A549 (cell line): ENCODE results near the gene COX14. TPM values are rescaled to one million over a fixed set of nuclear protein-coding genes. Genes with fewer than 3 reads are reported as not detected.

ENCODE experiments used
- ATAC-seq, 2 experiments: fragments of 200-7000 bp in 1 of 2; fragments of >200 bp in 1 of 2; cut with Nextera tagmentation in 1 of 2; cut with Tn5 transposase in 1 of 2; 3 replicates each; pipeline versions ENCODE4 v1.8.0 to v1.9.1; 2018 to 2020; ENCODE audit warnings: mild to moderate bottlenecking in 1 of 2, moderate library complexity in 1 of 2
- CTCF ChIA-PET: fragments of 300-600 bp; sonication (Branson Sonifier 250); formaldehyde crosslinking; extraction: SDS; loops from one replicate; lab custom pipeline; 2021; ENCODE audit warnings: antibody characterized with exemption, inconsistent platforms; lab: Yijun Ruan, JAX
- POLR2A ChIA-PET: fragments of 350-600 bp; formaldehyde crosslinking; extraction: SDS; loops from one replicate; lab custom pipeline; 2021; ENCODE audit warnings: antibody characterized with exemption, inconsistent platforms; lab: Yijun Ruan, JAX
- DNase-seq, 2 experiments: peaks; one replicate each; pipeline versions ENCODE4 v3.0.0 to v3.0.0-alpha.2; 2011 to 2016; ENCODE audit warnings: low read depth in 1 of 2, low spot score in 1 of 2
- FAIRE-seq: peaks from 2 replicates; lab custom pipeline; 2011; peaks lifted over from hg19 to GRCh38; lab: Jason Lieb, UNC
- H3K27ac ChIP-seq, 2 experiments: fragments of >200 bp; sonication (Bioruptor Twin); formaldehyde crosslinking; 3 replicates each; pipeline ENCODE4 v1.5.1; 2016 to 2017
- H3K4me1 ChIP-seq: fragments of >200 bp; sonication (Bioruptor Twin); formaldehyde crosslinking; 3 replicates; pipeline ENCODE4 v1.6.1; 2016
- H3K4me2 ChIP-seq: fragments of >200 bp; sonication (Bioruptor Twin); formaldehyde crosslinking; 3 replicates; pipeline ENCODE4 v1.6.1; 2016
- H3K4me3 ChIP-seq: fragments of >200 bp; sonication (Bioruptor Twin); formaldehyde crosslinking; 3 replicates; pipeline ENCODE4 v1.5.1; 2016
- H3K9me3 ChIP-seq: fragments of >200 bp; sonication (Bioruptor Twin); formaldehyde crosslinking; 3 replicates; pipeline ENCODE4 v1.6.1; 2016
- BHLHE40 ChIP-seq: IDR thresholded peaks from 2 replicates; pipeline ENCODE4 v1.6.1; 2012; ENCODE audit warnings: low read depth, low read length, inconsistent platforms
- CBX2 ChIP-seq: fragments of 200-600 bp; sonication (generic); IDR thresholded peaks from 2 replicates; pipeline ENCODE4 v1.6.1; 2016; ENCODE audit warnings: low read depth, mild to moderate bottlenecking, borderline replicate concordance
- CBX8 ChIP-seq: fragments of 200-600 bp; sonication (generic); IDR thresholded peaks from 2 replicates; pipeline ENCODE4 v1.6.1; 2016
- CHD4 ChIP-seq: fragments of 200-600 bp; sonication (generic); IDR thresholded peaks from 2 replicates; pipeline ENCODE4 v1.6.1; 2016; ENCODE audit warnings: antibody characterized with exemption, mild to moderate bottlenecking, borderline replicate concordance
- ELK1 ChIP-seq: fragments of 150-350 bp; IDR thresholded peaks from 2 replicates; pipeline ENCODE4 v1.6.1; 2014; ENCODE audit warnings: low read depth, mild to moderate bottlenecking, low read length
- ESRRA ChIP-seq: fragments of 150-350 bp; IDR thresholded peaks from 2 replicates; pipeline ENCODE4 v1.6.1; 2014; ENCODE audit warnings: mild to moderate bottlenecking, low read length, borderline replicate concordance
- HEYL ChIP-seq: fragments of 250-450 bp; sonication (Bioruptor Pico); IDR thresholded peaks from 2 replicates; pipeline ENCODE4 v1.8.0; 2021; ENCODE audit warnings: mild to moderate bottlenecking, moderate library complexity
- HOXB13 ChIP-seq: fragments of 250-450 bp; sonication (Bioruptor Pico); IDR thresholded peaks from 2 replicates; pipeline ENCODE4 v1.5.0; 2020; ENCODE audit warnings: low read depth, mild to moderate bottlenecking, moderate library complexity
- HOXB5 ChIP-seq: fragments of 250-450 bp; sonication (Bioruptor Pico); IDR thresholded peaks from 2 replicates; pipeline ENCODE4 v1.5.0; 2020; ENCODE audit warnings: mild to moderate bottlenecking, moderate library complexity
- MAZ ChIP-seq: fragments of 150-350 bp; IDR thresholded peaks from 2 replicates; pipeline ENCODE4 v1.6.1; 2014; ENCODE audit warnings: antibody characterized with exemption, low read depth, low read length, borderline replicate concordance
- NPAS2 ChIP-seq: fragments of 250-450 bp; sonication (Bioruptor Pico); IDR thresholded peaks from 2 replicates; pipeline ENCODE4 v1.8.0; 2022; ENCODE audit warnings: mild to moderate bottlenecking, moderate library complexity, borderline replicate concordance
- NR3C1 ChIP-seq: fragments of >200 bp; sonication (Bioruptor Twin); formaldehyde crosslinking; IDR thresholded peaks from 3 replicates; pipeline ENCODE4 v1.6.1; 2017
- POLR2AphosphoS2 ChIP-seq: conservative IDR thresholded peaks from 2 replicates; pipeline ENCODE4 v1.6.1; 2012; ENCODE audit warnings: low read length, improper control_type of control experiment, inconsistent platforms
- RFX5 ChIP-seq: fragments of 450-650 bp; IDR thresholded peaks from 2 replicates; pipeline ENCODE4 v1.7.1; 2014; ENCODE audit warnings: antibody characterized with exemption, mild to moderate bottlenecking, moderate library complexity
- RNF2 ChIP-seq: fragments of 200-600 bp; sonication (generic); IDR thresholded peaks from 2 replicates; pipeline ENCODE4 v1.6.1; 2016; ENCODE audit warnings: low read depth, mild to moderate bottlenecking, antibody characterized with exemption, moderate library complexity, borderline replicate concordance
- SMC3 ChIP-seq: fragments of >200 bp; sonication (Bioruptor Twin); formaldehyde crosslinking; IDR thresholded peaks from 3 replicates; pipeline ENCODE4 v1.6.1; 2018; ENCODE audit warnings: inconsistent platforms
- USF2 ChIP-seq: fragments of 450-650 bp; IDR thresholded peaks from 2 replicates; pipeline ENCODE4 v1.6.1; 2014; ENCODE audit warnings: antibody characterized with exemption
- ZC3H11A ChIP-seq: fragments of 450-650 bp; IDR thresholded peaks from 2 replicates; pipeline ENCODE4 v1.6.1; 2014; ENCODE audit warnings: antibody characterized with exemption, mild to moderate bottlenecking
- ZNF302 ChIP-seq: fragments of 250-450 bp; sonication (Bioruptor Pico); IDR thresholded peaks from 2 replicates; pipeline ENCODE4 v1.9.0; 2021; ENCODE audit warnings: inconsistent platforms, mild to moderate bottlenecking, moderate library complexity
- WGBS: methylation state at CpG from one replicate; pipeline ENCODE4 v1.1.6; 2017; ENCODE audit errors: missing lambda C conversion rate; 5-methylcytosine and 5-hydroxymethylcytosine counted together
- polyA plus RNA-seq, 4 experiments: library from polyadenylated mRNA; depleted of rRNA in 3 of 4; stranded (reverse); fragments of >200 nt; fragmentation: RNase III in 1 of 4; extraction: RNeasy Plus Mini Kit Qiagen cat#74134 plus additional on column Dnase treatment in 1 of 4; gene quantifications; 2 replicates in 3 of 4; 3 replicates in 1 of 4; pipeline ENCODE4 v1.2.3, GENCODE V29; 2011 to 2017
- TF ChIP-seq, protein P1 (sequence below): IDR thresholded peaks from 2 replicates; pipeline ENCODE4 v1.6.1; 2012; ENCODE audit warnings: low read depth, borderline replicate concordance

Gene COX14
- polyA plus RNA-seq, 2 of the 4 experiments (the other 2 are of a cell fraction) = 93.3 to 134 TPM

DNA sequence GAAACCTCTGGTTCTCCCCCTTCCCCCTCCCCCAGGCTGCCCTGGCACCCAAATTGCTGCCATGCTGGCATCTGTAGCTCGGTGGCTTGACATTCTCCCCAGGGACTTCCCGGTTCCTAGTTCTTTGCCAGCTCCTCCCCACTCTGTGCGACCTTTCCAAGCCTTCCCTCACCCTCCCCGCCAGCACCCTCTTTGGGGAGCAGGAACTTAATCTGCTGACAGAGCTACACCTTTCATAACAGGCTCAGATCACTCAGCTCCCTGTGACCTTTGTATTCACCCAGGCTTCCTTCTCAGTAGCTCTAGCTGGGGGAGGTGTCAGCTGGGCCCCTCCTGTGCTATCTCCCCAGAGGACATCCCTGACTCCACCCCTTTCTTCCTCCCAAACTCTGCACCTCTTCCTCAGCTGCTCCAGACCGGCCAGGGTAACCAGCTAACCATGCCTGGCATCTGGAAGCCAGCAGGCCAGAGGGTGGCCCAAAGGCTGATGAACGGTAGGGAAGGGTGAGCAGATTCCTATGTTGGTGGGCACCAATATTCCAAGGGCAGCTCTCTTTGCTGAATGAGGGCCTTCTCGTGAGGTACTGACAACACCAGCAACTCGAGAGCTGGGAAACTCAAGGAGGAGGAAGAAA is 1.8 kb upstream of the COX14 start:
- ATAC-seq (no peak), DNase-seq (peak in 1 of 2 experiments; percentile 49), FAIRE-seq (no peak)
- ChIA-PET CTCF (interaction anchor here (0.5 to 17.7 kb wide), 19 partner anchors 8 to 244 kb away, joined by 3 to 309 read pairs (median 10); partner anchors contain the start of genes CERS5, GPD1 and SMARCD1), POLR2A (interaction anchor here (2.9 to 4.3 kb wide), 3 partner anchors 22 to 57 kb away, joined by 7 to 45 read pairs (median 39); partner anchors contain the start of genes CERS5 and SMARCD1)
- no peaks in the 10 kb centered on the region for H3K9me3 ChIP-seq
- 0 out of 3 replicates have a peak overlapping the region, but pooled peaks have one; percentile 5 for H3K4me3 ChIP-seq
- H3K4me2 ChIP-seq = peak overlapping the region; percentile 81
- 38% methylated on average over 8 of the region's 8 CpGs for WGBS
- TF ChIP-seq ZC3H11A = no peak
- no peak for TF ChIP-seq USF2
- TF ChIP-seq NR3C1 = no peak
- TF ChIP-seq RNF2 = no peak
- TF ChIP-seq RFX5 = no peak
- no peak for TF ChIP-seq CHD4
- no peak for TF ChIP-seq ESRRA
- TF ChIP-seq SMC3 = no peak
- no peak for TF ChIP-seq NPAS2 (CRISPR knock-in tag)
- no peak for TF ChIP-seq HOXB5 (CRISPR knock-in tag)
- TF ChIP-seq HOXB13 = no peak
- H3K27ac ChIP-seq = peak overlapping the region; percentile 74 to 84
- H3K4me1 ChIP-seq = peaks cover 29% of the 10 kb centered on the region

- CTCF ChIA-PET = interaction anchor here (0.6 to 17.7 kb wide), 27 partner anchors 8 to 245 kb away, joined by 3 to 309 read pairs (median 7); partner anchors contain the start of genes CERS5, GPD1 and SMARCD1
- POLR2A ChIA-PET = interaction anchor here (0.7 to 4.3 kb wide), 9 partner anchors 10 to 370 kb away, joined by 3 to 45 read pairs (median 5); partner anchors contain the start of genes CERS5 and SMARCD1
- Histone ChIP-seq H3K27ac (peak overlapping the region; percentile 74 to 84), H3K9me3 (no peaks in the 10 kb centered on the region), H3K4me1 (peaks cover 29% of the 10 kb centered on the region), H3K4me2 (peak overlapping the region; percentile 81), H3K4me3 (0 out of 3 replicates have a peak overlapping the region, but pooled peaks have one; percentile 5)
- WGBS = 35% methylated on average over 7 of the region's 7 CpGs
- ATAC-seq = peak; percentile 4 to 7; a peak in 4 of 6 replicates
- TF ChIP-seq BHLHE40 = no peak
- TF ChIP-seq HOXB13 = no peak
- TF ChIP-seq CBX8 = no peak
- TF ChIP-seq, protein P1, sequence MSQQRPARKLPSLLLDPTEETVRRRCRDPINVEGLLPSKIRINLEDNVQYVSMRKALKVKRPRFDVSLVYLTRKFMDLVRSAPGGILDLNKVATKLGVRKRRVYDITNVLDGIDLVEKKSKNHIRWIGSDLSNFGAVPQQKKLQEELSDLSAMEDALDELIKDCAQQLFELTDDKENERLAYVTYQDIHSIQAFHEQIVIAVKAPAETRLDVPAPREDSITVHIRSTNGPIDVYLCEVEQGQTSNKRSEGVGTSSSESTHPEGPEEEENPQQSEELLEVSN = peak; percentile 40; the same call in 1 of the 2 replicates
- FAIRE-seq = no peak
- DNase-seq = peak in 1 of 2 experiments; percentile 52
These were observed 1.2 kb upstream of the COX14 start for GRCh38 chr12:50110762-50111351.

GRCh38 chr12:50111395-50111692 is 692 bp upstream of the COX14 start:
- WGBS = 20% methylated on average over 15 of the region's 19 CpGs
- Histone ChIP-seq H3K27ac (peak overlapping the region; percentile 74 to 84; a peak in 5 of 6 replicates), H3K9me3 (no peaks in the 10 kb centered on the region), H3K4me2 (peak overlapping the region; percentile 81), H3K4me1 (peaks cover 29% of the 10 kb centered on the region), H3K4me3 (no peak overlapping the region)
- ChIA-PET CTCF (interaction anchor here (0.6 to 17.7 kb wide), 31 partner anchors 13 to 1002 kb away, joined by 3 to 309 read pairs (median 6); partner anchors contain the start of genes CERS5, GPD1 and SMARCD1), POLR2A (interaction anchor here (0.7 to 4.3 kb wide), 14 partner anchors 8 to 370 kb away, joined by 3 to 45 read pairs (median 6); partner anchors contain the start of genes CERS5 and SMARCD1)
- DNase-seq = no peak
- FAIRE-seq = no peak
- ATAC-seq = peak in 1 of 2 experiments; percentile 2; a peak in 3 of 6 replicates
- no peak for TF ChIP-seq ELK1
- TF ChIP-seq HEYL (CRISPR knock-in tag) = no peak
- no peak for TF ChIP-seq POLR2AphosphoS2
- no peak for TF ChIP-seq ZNF302 (CRISPR knock-in tag)
- no peak for TF ChIP-seq NR3C1
- no peak for TF ChIP-seq MAZ
- TF ChIP-seq CBX2 = no peak
